ENCODE measurements around the gene C1S.

- TF ChIP-seq CTCF (IDR thresholded peaks at IDR 0.05; ENCODE audit: poor library complexity) (no peak), EZH2 (IDR thresholded peaks at IDR 0.05; ENCODE audit: borderline replicate concordance) (no peak), EZH2phosphoT487 (IDR thresholded peaks at IDR 0.05; ENCODE audit: low read depth, severe bottlenecking, unreplicated experiment) (no peak)
Observed at GRCh38 chr12:7066596-7066995, 6.1 kb downstream of the C1S start.
